Psoas muscle (tissue), 8 donors: ENCODE results near the gene CDNF. TPM values are rescaled to one million over a fixed set of nuclear protein-coding genes. Genes with fewer than 3 reads are reported as not detected.
A peak's percentile ranks its signal among the peaks of the same experiment; 100 is the strongest.

ENCODE experiments used
- ATAC-seq, 4 donors: fragments of 200-7000 bp; cut with Tn5 transposase; one replicate each; pipeline ENCODE4 v1.9.1; 2020; ENCODE audit warnings: moderate library complexity in 3 of 4, mild to moderate bottlenecking in 2 of 4
- DNase-seq, 2 donors: peaks; one replicate each; pipeline ENCODE4 v3.0.0-alpha.2; 2020
- H3K27ac ChIP-seq: fragments of 200-600 bp; one replicate; pipeline ENCODE4 v1.8.0; 2022
- H3K27me3 ChIP-seq, 3 donors: fragments of 200-600 bp in 1 of 3; one replicate each; pipeline versions ENCODE4 v1.6.1 to v1.8.0; 2013 to 2022; ENCODE audit warnings: low read length in 2 of 3, mild to moderate bottlenecking in 2 of 3, moderate library complexity in 1 of 3; ENCODE audit not compliant: insufficient read depth in 3 of 3
- H3K36me3 ChIP-seq, 2 donors: fragments of 200-600 bp in 1 of 2; one replicate each; pipeline versions ENCODE4 v1.6.1 to v1.8.0; 2013 to 2022; ENCODE audit warnings: low read depth in 1 of 2, mild to moderate bottlenecking in 1 of 2, moderate library complexity in 1 of 2; ENCODE audit not compliant: insufficient read depth in 1 of 2
- H3K4me1 ChIP-seq: fragments of 200-600 bp; one replicate; pipeline ENCODE4 v1.8.0; 2022
- H3K4me3 ChIP-seq: fragments of 200-600 bp; one replicate; pipeline ENCODE4 v1.8.0; 2022; ENCODE audit warnings: mild to moderate bottlenecking
- H3K9me3 ChIP-seq: fragments of 200-600 bp; one replicate; pipeline ENCODE4 v1.8.0; 2022
- WGBS, 3 donors: extraction: QIAGEN DNeasy Blood & Tissue Kit; methylation state at CpG; one replicate each; pipeline versions ENCODE4 v1.1.6 to v1.1.7; 2013; 5-methylcytosine and 5-hydroxymethylcytosine counted together
- intact Hi-C, 2 donors: fragments of 100-400 bp; cut with DNase I; formaldehyde crosslinking; loops; one replicate each; pipeline versions ENCODE4 v1.11.0 to v1.14.2; 2022
- polyA plus RNA-seq, 3 donors: library from polyadenylated mRNA; stranded (reverse); fragments of 200-250 nt; gene quantifications; one replicate each; pipeline ENCODE4 v1.2.3, GENCODE V29; 2013
- total RNA-seq, 4 donors: library from RNA; stranded (reverse); fragmentation: NEBNext Ultra II Directional in 2 of 4; extraction: Animal tissue kit (Norgen Biotek cat#: 25700) in 2 of 4; gene quantifications; one replicate each; pipeline versions ENCODE4 v1.2.1 to v1.2.4, GENCODE V29; 2021 to 2023
- TF ChIP-seq, protein P1 (sequence below): fragments of 200-600 bp; IDR thresholded peaks from one replicate; pipeline ENCODE4 v1.8.0; 2022; ENCODE audit warnings: antibody characterized with exemption
- donor health status: healthy with polysubstance abuse.
- donor health status: DM: no; HTN: no; CAD: no; lungs with moderate emphysema.
- donor health status: Bipolar disorder and iron deficiency.
- donor health status: healthy.
- donor health status: DM: yes; HTN: yes; CAD: no.
- donor health status: DM: no; HTN: no; CAD: no.
- donor health status: DM: no; HTN: no; CAD: no.
- donor health status: DM: yes; HTN: yes; CAD: no.

CDNF gene
- total and polyA plus RNA-seq, 7 donors, result 4.9 to 23.5 (median 17.4) TPM

DNA sequence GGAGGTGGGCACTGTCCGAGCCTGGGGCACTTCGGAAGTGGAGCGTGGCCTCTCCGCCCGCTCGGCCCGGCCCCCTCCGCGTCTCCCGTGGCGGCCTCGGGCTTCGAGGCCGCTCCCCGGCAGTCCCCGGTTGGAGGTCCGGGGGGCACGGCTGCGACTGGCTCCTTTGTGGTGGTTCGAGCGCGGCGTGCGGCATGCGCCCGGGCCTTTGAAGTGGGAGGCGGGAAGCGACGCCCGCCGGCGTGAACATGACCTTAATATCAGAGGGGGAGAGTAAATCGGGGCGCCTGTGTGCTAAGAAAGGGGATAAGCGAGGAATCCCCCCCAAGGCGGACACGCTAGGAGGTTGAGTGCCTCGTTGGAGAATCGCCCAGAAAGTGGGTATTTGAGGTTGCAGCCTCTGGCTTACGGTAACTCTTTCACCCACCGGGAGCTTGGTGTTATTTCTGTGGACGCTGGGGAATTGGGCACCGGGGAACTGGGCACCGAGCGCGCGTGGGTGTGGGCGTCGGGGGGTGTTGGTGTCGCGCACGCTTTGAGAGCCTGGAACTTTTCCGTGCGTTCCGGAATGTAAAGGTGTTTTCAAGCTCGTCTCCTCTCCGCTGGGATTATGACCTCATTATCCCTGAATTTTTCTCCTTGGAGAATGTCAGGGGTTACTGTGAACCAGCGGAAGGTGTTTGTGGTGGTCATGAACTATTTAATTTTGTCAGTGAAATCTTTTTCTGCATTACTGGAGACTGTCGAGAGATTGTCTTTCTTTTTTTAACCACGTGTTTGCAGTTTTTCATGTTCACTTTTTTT is 41.5 kb upstream of the CDNF start:
- Histone ChIP-seq H3K27ac (peak overlapping the region; percentile 99), H3K4me1 (peaks cover 38% of the 10 kb centered on the region), H3K9me3 (no peaks in the 10 kb centered on the region), H3K27me3 (no peaks in the 10 kb centered on the region), H3K4me3 (peak overlapping the region; percentile 88), H3K36me3 (no peaks in the 10 kb centered on the region)
- intact Hi-C loops, result loop anchor here in 1 of 2 donors (5.0 kb wide), 1 partner anchor 73 kb away; the partner anchor contains the start of gene DCLRE1C
- DNase-seq (no peak), ATAC-seq (no peak)
- 0% methylated on average over 46 to 60 of the region's 60 CpGs for WGBS, 3 donors
- TF ChIP-seq, protein P1, sequence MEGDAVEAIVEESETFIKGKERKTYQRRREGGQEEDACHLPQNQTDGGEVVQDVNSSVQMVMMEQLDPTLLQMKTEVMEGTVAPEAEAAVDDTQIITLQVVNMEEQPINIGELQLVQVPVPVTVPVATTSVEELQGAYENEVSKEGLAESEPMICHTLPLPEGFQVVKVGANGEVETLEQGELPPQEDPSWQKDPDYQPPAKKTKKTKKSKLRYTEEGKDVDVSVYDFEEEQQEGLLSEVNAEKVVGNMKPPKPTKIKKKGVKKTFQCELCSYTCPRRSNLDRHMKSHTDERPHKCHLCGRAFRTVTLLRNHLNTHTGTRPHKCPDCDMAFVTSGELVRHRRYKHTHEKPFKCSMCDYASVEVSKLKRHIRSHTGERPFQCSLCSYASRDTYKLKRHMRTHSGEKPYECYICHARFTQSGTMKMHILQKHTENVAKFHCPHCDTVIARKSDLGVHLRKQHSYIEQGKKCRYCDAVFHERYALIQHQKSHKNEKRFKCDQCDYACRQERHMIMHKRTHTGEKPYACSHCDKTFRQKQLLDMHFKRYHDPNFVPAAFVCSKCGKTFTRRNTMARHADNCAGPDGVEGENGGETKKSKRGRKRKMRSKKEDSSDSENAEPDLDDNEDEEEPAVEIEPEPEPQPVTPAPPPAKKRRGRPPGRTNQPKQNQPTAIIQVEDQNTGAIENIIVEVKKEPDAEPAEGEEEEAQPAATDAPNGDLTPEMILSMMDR, result no peak

DNA sequence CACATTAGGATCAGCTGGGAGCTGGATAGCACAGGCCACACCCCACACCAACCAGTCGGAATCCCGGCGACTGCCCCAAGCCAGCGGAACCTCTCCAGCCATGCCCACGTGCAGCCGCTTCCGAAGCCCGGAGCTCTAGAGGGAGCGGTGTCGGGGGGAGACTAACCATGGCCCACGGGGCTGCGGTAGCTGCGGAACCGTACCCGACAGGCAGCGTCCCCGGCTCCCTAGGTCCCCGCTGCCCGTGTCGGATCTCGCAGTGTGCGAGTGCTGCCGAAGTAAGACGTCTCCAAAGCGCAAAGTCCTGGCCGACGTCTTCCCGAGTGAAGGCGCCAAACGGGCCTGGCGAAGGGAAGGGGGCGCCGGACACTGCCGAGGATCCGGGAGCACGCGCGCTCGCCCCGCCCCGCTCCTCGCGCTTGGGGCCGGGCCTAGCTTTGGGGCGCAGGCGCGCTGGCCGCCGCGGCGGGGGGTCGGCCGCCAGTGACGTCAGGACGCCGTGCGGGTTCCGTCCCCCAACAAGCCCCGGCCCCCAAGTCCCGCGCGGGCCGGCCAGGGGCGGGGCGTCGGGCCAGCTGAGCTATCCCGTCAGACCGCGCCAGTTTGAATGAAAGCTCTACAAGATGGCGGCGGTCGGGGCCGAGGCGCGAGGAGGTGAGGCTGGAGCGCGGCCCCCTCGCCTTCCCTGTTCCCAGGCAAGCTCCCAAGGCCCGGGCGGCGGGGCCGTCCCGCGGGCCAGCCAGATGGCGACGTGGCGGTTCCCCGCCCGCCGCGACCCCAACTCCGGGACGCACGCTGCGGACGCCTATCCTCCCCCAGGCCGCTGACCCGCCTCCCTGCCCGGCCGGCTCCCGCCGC is 40.7 kb upstream of the CDNF start, which contains the start of gene SUV39H2:
Gene SUV39H2, plus strand, starts transcription at position 601 of the 858 bp plus-strand sequence. Its CDS starts 23 bp downstream, at position 624.
- WGBS, 3 donors, result 0 to 1% (median 0%) methylated on average over 56 to 102 of the region's 102 CpGs
- Histone ChIP-seq H3K27me3 (no peaks in the 10 kb centered on the region), H3K4me1 (peaks cover 38% of the 10 kb centered on the region), H3K9me3 (no peaks in the 10 kb centered on the region), H3K36me3 (no peaks in the 10 kb centered on the region), H3K27ac (peak within 1 kb of the TSS; percentile 99), H3K4me3 (peak within 1 kb of the TSS; percentile 88)
- intact Hi-C loops, result loop anchor here (1.0 to 5.0 kb wide), 2 partner anchors 41 to 74 kb away; partner anchors contain the start of gene DCLRE1C (in 1 of the 2)
- DNase-seq, result peak; percentile 97 to 98
- peak; percentile 92 to 97 (median 94) for ATAC-seq
- TF ChIP-seq, protein P1, result no peak

DNA sequence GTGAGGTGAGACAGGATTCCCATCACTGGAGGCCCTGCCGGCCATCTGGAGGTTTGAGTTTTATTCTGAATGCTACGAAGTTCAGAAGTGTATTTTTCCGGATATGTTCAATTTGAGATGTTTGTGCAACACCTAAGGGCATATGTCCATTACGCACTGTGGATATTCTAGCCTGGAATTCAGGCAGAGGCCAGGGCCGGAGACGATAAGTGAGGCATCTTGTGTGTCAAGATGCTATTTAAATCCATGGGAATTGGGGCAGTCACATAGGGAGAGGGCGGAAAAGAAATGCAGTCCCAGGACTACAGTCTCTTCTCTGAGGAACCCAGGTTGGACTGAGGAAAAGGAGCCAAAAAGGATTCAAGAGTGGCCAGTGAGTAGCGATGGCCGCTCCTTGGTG is 38.9 kb upstream of the CDNF start:
- peak overlapping the region; percentile 88 for H3K4me3 ChIP-seq
- WGBS, 3 donors, result 52 to 76% (median 52%) methylated on average over 9 of the region's 9 CpGs
- H3K4me1 ChIP-seq, result peaks cover 38% of the 10 kb centered on the region
- ATAC-seq (peak; percentile 42 to 72 (median 65)), DNase-seq (peak in 1 of 2 donors; percentile 72)
- intact Hi-C loops, result loop anchor here in 1 of 2 donors (2.0 to 5.0 kb wide), 2 partner anchors 38 to 76 kb away; partner anchors contain the start of genes CDNF, DCLRE1C, HSPA14 and MSANTD7
- TF ChIP-seq, protein P1, result no peak
- H3K27ac ChIP-seq, result peak overlapping the region; percentile 99
- H3K27me3 ChIP-seq, result no peaks in the 10 kb centered on the region
- H3K36me3 ChIP-seq, result no peaks in the 10 kb centered on the region
- H3K9me3 ChIP-seq, result no peaks in the 10 kb centered on the region

DNA sequence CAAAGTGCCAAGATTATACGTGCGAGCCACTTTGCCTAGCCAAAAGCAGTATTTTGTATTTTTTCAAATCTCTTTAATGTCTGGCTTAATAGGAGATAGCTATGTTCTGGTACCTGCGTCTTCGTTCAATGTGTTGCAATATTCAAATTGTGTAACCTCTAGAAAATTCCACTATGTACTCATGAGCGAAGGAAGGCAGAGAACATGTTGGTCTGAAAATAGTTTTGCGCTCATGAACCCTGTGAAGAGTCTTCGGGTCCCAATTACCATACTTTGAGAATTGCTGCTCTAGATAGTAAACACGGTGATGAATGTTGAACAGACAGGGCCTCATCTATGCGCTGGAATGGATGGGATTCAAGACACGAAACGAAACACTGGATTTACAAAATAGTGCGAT is 38.1 kb upstream of the CDNF start:
- DNase-seq (no peak), ATAC-seq (no peak)
- H3K36me3 ChIP-seq, result peaks cover 0 to 6% of the 10 kb centered on the region in 2 donors
- TF ChIP-seq, protein P1, result no peak
- H3K4me1 ChIP-seq, result peaks cover 41% of the 10 kb centered on the region
- peak overlapping the region; percentile 88 for H3K4me3 ChIP-seq
- H3K27me3 ChIP-seq, result no peaks in the 10 kb centered on the region
- peak overlapping the region; percentile 99 for H3K27ac ChIP-seq
- 90 to 94% (median 92%) methylated on average over 12 of the region's 12 CpGs for WGBS, 3 donors
- intact Hi-C loops, result loop anchor here in 1 of 2 donors (2.0 to 5.0 kb wide), 2 partner anchors 37 to 76 kb away; partner anchors contain the start of genes CDNF, DCLRE1C, HSPA14 and MSANTD7
- H3K9me3 ChIP-seq, result no peaks in the 10 kb centered on the region
